Cardiac septum (tissue), 1 donor: ENCODE measurements around the gene MBP. TPM values are rescaled to one million over a fixed set of nuclear protein-coding genes. Genes with fewer than 3 reads are reported as not detected.

Source experiments
- DNase-seq: peaks from one replicate; pipeline ENCODE4 v3.0.0-alpha.2; 2020; ENCODE audit warnings: low spot score
- intact Hi-C: fragments of 100-400 bp; cut with DNase I; formaldehyde crosslinking; loops from one replicate; pipeline ENCODE4 v1.14.0; 2022
- total RNA-seq: library from RNA; stranded (reverse); fragmentation: NEBNext Ultra II Directional; extraction: Animal tissue kit (Norgen Biotek cat#: 25700); gene quantifications from one replicate; pipeline ENCODE4 v1.2.1, GENCODE V29; 2021
- donor health status: DM: no; HTN: no; CAD: no.

The MBP gene
- total RNA-seq, 1 donor from 2014 or later = 37.7 TPM

GRCh38 chr18:77119101-77119850 is 13.3 kb downstream of the MBP start:
- no peak for DNase-seq
- intact Hi-C loops = no loop called here

- intact Hi-C loops = no loop called here
- no peak for DNase-seq
These were observed 14.1 kb downstream of the MBP start for GRCh38 chr18:77118256-77119090.

- intact Hi-C loops = no loop called here
- DNase-seq = no peak
These were observed 16.1 kb downstream of the MBP start for GRCh38 chr18:77116201-77117080.

- no peak for DNase-seq
- intact Hi-C loops = no loop called here
These were observed 17.2 kb downstream of the MBP start for GRCh38 chr18:77115192-77115953.

GRCh38 chr18:77114415-77115191 is 18.0 kb downstream of the MBP start:
- intact Hi-C loops = loop anchor here (1.0 kb wide), 1 partner anchor 29 kb away; no protein-coding TSS in a partner anchor
- DNase-seq = peak; percentile 97

- intact Hi-C loops = loop anchor here (1.0 kb wide), 1 partner anchor 29 kb away; no protein-coding TSS in a partner anchor
- no peak for DNase-seq
These were observed 18.5 kb downstream of the MBP start for GRCh38 chr18:77114152-77114414.

- intact Hi-C loops = loop anchor here (1.0 kb wide), 1 partner anchor 28 kb away; no protein-coding TSS in a partner anchor
- no peak for DNase-seq
These were observed 19.0 kb downstream of the MBP start for GRCh38 chr18:77113361-77114151.

GRCh38 chr18:77112747-77113092 is 19.9 kb downstream of the MBP start:
- DNase-seq = no peak
- intact Hi-C loops = no loop called here

- no peak for DNase-seq
- intact Hi-C loops = no loop called here
These were observed 20.4 kb downstream of the MBP start for GRCh38 chr18:77111951-77112746.

GRCh38 chr18:77111449-77111848 is 21.1 kb downstream of the MBP start:
- no peak for DNase-seq
- intact Hi-C loops = no loop called here

- intact Hi-C loops = no loop called here
- DNase-seq = no peak
These were observed 21.6 kb downstream of the MBP start for GRCh38 chr18:77110936-77111335.

GRCh38 chr18:77110400-77110799 is 22.2 kb downstream of the MBP start:
- no peak for DNase-seq
- intact Hi-C loops = no loop called here

GRCh38 chr18:77109648-77110019 is 22.9 kb downstream of the MBP start:
- intact Hi-C loops = loop anchor here (5.0 kb wide), 1 partner anchor 37 kb away; no protein-coding TSS in a partner anchor
- no peak for DNase-seq

- intact Hi-C loops = loop anchor here (5.0 kb wide), 1 partner anchor 37 kb away; no protein-coding TSS in a partner anchor
- no peak for DNase-seq
These were observed 23.5 kb downstream of the MBP start for GRCh38 chr18:77108821-77109647.

- DNase-seq = no peak
- intact Hi-C loops = loop anchor here (5.0 kb wide), 1 partner anchor 36 kb away; no protein-coding TSS in a partner anchor
These were observed 24.4 kb downstream of the MBP start for GRCh38 chr18:77108001-77108692.
